Activated CD4-positive, alpha-beta T cell treated with anti-CD3 and anti-CD28 coated beads for 36 hours (primary cell): ENCODE measurements around the gene TXNRD2. TPM values are rescaled to one million over a fixed set of nuclear protein-coding genes. Genes with fewer than 3 reads are reported as not detected.
A peak's percentile ranks its signal among the peaks of the same experiment; 100 is the strongest.

ENCODE experiments used
- ATAC-seq: fragments of 200-7000 bp; cut with Tn5 transposase; one replicate; pipeline ENCODE4 v1.10.0; 2021; ENCODE audit warnings: mild to moderate bottlenecking, moderate library complexity
- CTCF ChIA-PET: fragments of 350-600 bp; sonication (Branson Sonifier 250); formaldehyde crosslinking; loops from one replicate; lab custom pipeline; 2021; ENCODE audit warnings: antibody characterized with exemption; lab: Charles Lee
- POLR2A ChIA-PET: fragments of 350-600 bp; sonication (Branson Sonifier 250); formaldehyde crosslinking; loops from one replicate; lab custom pipeline; 2021; ENCODE audit warnings: antibody characterized with exemption, inconsistent platforms; lab: Charles Lee
- DNase-seq: peaks from one replicate; pipeline ENCODE4 v3.0.0-alpha.2; 2020
- H3K27ac Mint-ChIP-seq: one replicate; pipeline ENCODE4 v1.8.0; 2021; ENCODE audit warnings: mixed read lengths
- H3K27me3 Mint-ChIP-seq: one replicate; pipeline ENCODE4 v1.8.0; 2021; ENCODE audit warnings: mixed read lengths
- H3K36me3 Mint-ChIP-seq: one replicate; pipeline ENCODE4 v1.8.0; 2021; ENCODE audit warnings: low read depth, mixed read lengths
- H3K4me1 Mint-ChIP-seq: one replicate; pipeline ENCODE4 v1.8.0; 2021; ENCODE audit warnings: mixed read lengths
- H3K4me3 Mint-ChIP-seq: one replicate; pipeline ENCODE4 v1.8.0; 2021; ENCODE audit warnings: mild to moderate bottlenecking, moderate library complexity, mixed read lengths
- H3K9me3 Mint-ChIP-seq: one replicate; pipeline ENCODE4 v1.8.0; 2021; ENCODE audit warnings: low read depth, mixed read lengths
- intact Hi-C, 2 experiments: fragments of 100-400 bp; cut with DNase I in 1 of 2; cut with micrococcal nuclease in 1 of 2; formaldehyde crosslinking; loops; one replicate each; pipeline versions ENCODE4 v1.14.2 to v1.15.1; 2022 to 2024; cut with DNase I, micrococcal nuclease
- total RNA-seq, 2 experiments: library from RNA; stranded (reverse); gene quantifications; one replicate each; pipeline ENCODE4 v1.2.3, GENCODE V29; 2021

TXNRD2 gene
- total RNA-seq, 2 experiments from 2014 or later: 24.1 to 25.3 TPM

DNA sequence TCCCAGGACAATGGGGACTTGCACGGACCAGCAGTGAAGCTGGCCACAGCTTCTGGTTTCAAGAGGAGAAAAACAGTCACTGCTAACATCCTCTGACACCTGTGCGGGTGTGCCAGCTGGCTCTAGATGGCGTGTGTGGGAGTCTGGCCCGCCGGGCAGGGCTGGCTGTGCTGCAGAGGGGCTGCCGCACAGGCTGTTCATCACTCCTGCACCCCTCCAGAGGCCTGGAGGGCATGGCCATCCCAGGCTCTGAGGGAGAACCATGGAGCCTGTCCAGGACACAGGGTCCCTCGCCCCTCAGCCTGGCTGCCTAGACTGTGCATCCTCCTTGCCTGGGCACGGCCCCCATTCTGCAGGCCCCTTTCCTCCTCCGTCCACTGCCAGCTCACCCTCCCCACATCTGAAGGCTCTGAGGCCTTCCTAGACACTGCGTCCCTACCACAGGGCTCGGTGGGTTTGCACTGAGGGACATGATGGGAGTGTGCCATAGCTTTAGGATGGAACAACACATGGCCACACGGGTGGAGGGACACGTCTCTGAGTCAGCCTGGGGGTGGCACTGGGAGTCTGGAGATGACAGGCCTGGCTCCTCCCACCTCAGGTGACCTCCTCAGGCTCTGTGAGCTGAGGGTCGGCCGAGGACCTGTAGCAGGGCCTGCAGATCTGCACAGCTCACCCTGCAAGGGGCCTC is 44.8 kb downstream of the TXNRD2 start:
- Mint-ChIP-seq H3K4me1 (peaks cover 55% of the 10 kb centered on the region), H3K4me3 (no peak overlapping the region), H3K36me3 (peaks cover 2% of the 10 kb centered on the region), H3K27ac (no peak overlapping the region), H3K27me3 (no peaks in the 10 kb centered on the region), H3K9me3 (no peaks in the 10 kb centered on the region)
- peak; percentile 21 for ATAC-seq
- DNase-seq: peak; percentile 66
- ChIA-PET POLR2A (interaction anchor here (0.7 to 1.3 kb wide), 2 partner anchors 41 to 43 kb away, joined by 3 to 4 read pairs; no protein-coding TSS in a partner anchor), CTCF (interaction anchor here (0.7 to 2.2 kb wide), 4 partner anchors 14 to 219 kb away, joined by 3 to 11 read pairs (median 6); no protein-coding TSS in a partner anchor)
- intact Hi-C loops: no loop called here

- H3K4me3 Mint-ChIP-seq: no peak overlapping the region
- intact Hi-C loops: no loop called here
- H3K27me3 Mint-ChIP-seq: no peaks in the 10 kb centered on the region
- ChIA-PET POLR2A (no interaction called here), CTCF (interaction anchor here (2.0 kb wide), 1 partner anchor 15 kb away, joined by 9 read pairs; no protein-coding TSS in a partner anchor)
- ATAC-seq (no peak), DNase-seq (no peak)
- H3K36me3 Mint-ChIP-seq: peaks cover 2% of the 10 kb centered on the region
- no peak overlapping the region for H3K27ac Mint-ChIP-seq
- no peaks in the 10 kb centered on the region for H3K9me3 Mint-ChIP-seq
- H3K4me1 Mint-ChIP-seq: peaks cover 70% of the 10 kb centered on the region
These were observed 46.3 kb downstream of the TXNRD2 start for GRCh38 chr22:19895160-19895849.

DNA sequence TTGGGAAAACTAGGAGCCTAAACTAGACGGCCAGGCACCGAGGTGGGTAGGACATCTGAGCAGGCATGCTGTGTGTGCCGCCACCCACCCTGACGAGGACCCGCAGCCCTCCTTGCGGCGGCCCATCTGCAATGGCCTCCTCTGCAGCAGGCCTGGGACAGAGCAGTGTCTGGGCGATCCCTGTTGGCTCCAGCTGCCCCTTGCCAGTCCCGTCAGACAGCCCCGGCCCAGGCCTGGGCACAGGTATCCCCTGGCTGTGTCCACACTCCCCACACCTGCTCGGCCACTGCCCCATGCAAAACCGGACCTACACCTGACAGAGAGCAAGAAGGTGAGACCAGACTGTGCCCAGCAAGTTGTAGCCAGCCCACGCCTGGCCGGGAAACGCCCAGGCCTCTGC is 48.3 kb downstream of the TXNRD2 start:
- Mint-ChIP-seq H3K4me1 (peaks cover 78% of the 10 kb centered on the region), H3K27me3 (no peaks in the 10 kb centered on the region), H3K27ac (peak overlapping the region; percentile 75), H3K9me3 (no peaks in the 10 kb centered on the region), H3K4me3 (no peak overlapping the region), H3K36me3 (peaks cover 2% of the 10 kb centered on the region)
- intact Hi-C loops: loop anchor here in 1 of 2 experiments (2.0 to 5.0 kb wide), 5 partner anchors 47 to 614 kb away; partner anchors contain the start of genes CLTCL1, COMT, MED15 and RANBP1
- DNase-seq: no peak
- ChIA-PET CTCF (interaction anchor here (2.0 kb wide), 1 partner anchor 37 kb away, joined by 6 read pairs; no protein-coding TSS in a partner anchor), POLR2A (no interaction called here)
- no peak for ATAC-seq

DNA sequence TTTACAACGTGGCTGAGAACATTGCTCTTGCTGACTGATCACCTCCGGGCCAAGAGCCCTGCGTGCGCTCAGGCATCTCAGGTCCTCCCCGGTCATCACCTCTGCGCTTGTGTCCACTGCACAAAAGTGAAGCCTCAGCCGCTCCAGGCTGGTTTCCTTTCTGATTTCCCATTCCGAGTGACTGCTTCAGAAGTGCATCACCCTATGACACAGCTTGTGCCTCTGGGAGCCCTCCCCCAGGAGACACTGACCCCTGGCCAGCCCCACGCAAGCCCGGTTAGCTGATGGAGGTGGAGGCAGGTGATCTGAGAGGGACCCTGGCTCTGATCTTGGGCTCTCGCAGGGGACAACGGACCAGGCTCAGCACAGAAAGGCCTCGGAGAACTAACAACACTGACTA is 48.7 kb downstream of the TXNRD2 start:
- Mint-ChIP-seq H3K27me3 (no peaks in the 10 kb centered on the region), H3K9me3 (no peaks in the 10 kb centered on the region), H3K4me3 (no peak overlapping the region), H3K4me1 (peaks cover 82% of the 10 kb centered on the region), H3K36me3 (peaks cover 2% of the 10 kb centered on the region), H3K27ac (peak overlapping the region; percentile 75)
- DNase-seq (no peak), ATAC-seq (no peak)
- POLR2A ChIA-PET: interaction anchor here (1.3 kb wide), 1 partner anchor 37 kb away, joined by 10 read pairs; no protein-coding TSS in a partner anchor
- CTCF ChIA-PET: interaction anchor here (1.1 to 2.0 kb wide), 3 partner anchors 37 to 214 kb away, joined by 5 to 6 read pairs (median 5); no protein-coding TSS in a partner anchor
- intact Hi-C loops: loop anchor here in 1 of 2 experiments (1.0 to 5.0 kb wide), 7 partner anchors 48 to 614 kb away; partner anchors contain the start of genes CLTCL1, COMT, MED15 and RANBP1

DNA sequence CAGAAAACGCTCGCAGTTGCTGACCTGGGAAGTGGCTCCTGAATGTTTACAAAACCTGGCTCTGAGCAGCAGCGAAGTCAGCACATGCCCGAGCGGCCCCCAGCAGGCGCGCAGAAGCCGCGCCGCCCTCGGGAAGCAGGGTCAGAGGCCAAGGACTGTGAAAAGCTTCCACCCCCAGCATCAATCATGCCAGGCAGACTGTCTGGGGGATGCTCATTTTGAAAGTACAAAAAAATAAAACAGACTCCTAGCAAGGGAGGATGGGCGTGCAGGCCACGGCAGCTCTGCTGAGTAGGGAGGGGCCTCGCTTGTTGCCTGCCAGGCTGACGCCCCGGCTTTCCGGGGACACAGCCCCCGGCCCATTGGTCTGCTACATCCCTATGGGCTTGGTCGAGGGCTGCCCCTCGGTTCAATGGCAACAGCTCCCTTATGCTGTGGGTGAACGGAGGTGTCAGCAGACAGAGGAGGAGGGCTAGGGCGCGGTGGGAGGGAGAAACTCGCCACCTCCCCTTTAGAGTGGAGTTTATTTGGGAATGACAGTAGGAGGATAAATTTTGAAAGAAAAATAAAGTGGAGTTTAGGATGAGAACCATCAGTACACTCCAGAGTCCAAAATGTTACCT is 49.2 kb downstream of the TXNRD2 start:
- peaks cover 2% of the 10 kb centered on the region for H3K36me3 Mint-ChIP-seq
- DNase-seq (peak; percentile 84), ATAC-seq (peak; percentile 76)
- H3K27me3 Mint-ChIP-seq: no peaks in the 10 kb centered on the region
- H3K9me3 Mint-ChIP-seq: no peaks in the 10 kb centered on the region
- H3K4me1 Mint-ChIP-seq: peaks cover 86% of the 10 kb centered on the region
- peak overlapping the region; percentile 72 for H3K4me3 Mint-ChIP-seq
- intact Hi-C loops: loop anchor here in 1 of 2 experiments (1.0 to 5.0 kb wide), 7 partner anchors 48 to 615 kb away; partner anchors contain the start of genes CLTCL1, COMT, MED15 and RANBP1
- H3K27ac Mint-ChIP-seq: peak overlapping the region; percentile 95
- CTCF ChIA-PET: interaction anchor here (0.6 to 1.7 kb wide), 6 partner anchors 8 to 214 kb away, joined by 3 to 6 read pairs (median 4); partner anchors contain the start of genes GNB1L and RTL10
- POLR2A ChIA-PET: interaction anchor here (1.3 kb wide), 1 partner anchor 37 kb away, joined by 10 read pairs; no protein-coding TSS in a partner anchor

DNA sequence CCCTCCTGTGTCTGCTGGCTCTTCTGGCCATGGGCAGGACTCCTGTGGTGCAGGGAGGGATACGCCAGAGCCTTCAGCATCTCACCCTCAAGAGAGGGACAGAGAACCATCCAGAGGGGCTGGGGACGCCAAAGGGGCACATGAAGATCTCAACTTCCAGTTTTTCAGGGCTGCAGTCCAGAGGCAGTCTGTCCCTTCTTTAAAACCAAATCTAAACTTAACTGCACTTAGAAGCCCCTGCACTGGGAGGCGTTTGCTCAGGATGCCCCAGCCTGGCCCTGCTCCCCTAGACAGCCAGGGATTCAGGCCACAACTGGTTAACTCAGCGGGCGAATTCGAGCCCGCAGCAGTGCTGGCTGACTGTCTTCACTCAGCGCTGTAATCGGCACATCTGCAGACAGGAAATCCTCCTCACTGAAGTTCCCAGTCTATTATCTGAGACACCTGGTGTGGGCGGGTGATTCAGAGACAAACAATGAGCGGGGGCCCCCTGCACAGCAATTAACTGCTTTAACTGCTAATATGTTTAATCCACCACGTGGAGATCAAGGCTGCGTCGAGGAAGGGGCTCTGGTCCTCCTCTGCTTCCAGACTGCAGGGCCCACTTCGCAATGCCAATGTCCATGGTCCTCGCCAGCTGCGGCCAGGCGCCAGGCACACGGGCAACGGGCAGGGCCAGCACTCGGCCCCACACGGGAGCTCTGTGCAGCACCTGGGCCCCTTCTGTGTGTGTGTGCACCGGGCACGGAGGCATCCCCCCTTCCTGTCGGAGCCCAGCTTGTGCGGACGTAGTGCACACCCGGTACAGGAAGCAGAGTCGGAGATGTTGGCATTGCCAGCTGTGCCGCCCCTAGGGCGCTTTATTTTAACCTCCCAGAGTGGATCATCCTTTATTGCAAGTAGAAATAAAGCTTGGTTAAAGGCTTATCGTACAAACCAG is 50.0 kb downstream of the TXNRD2 start:
- intact Hi-C loops: loop anchor here (1.0 to 5.0 kb wide), 9 partner anchors 17 to 616 kb away; partner anchors contain the start of genes COMT (in 2 of the 2), TXNRD2 (in 2 of the 2), CLTCL1 (in 1 of the 2) and MED15 (in 1 of the 2)
- Mint-ChIP-seq H3K4me3 (peak overlapping the region; percentile 72), H3K27ac (peak overlapping the region; percentile 95), H3K27me3 (no peaks in the 10 kb centered on the region), H3K9me3 (no peaks in the 10 kb centered on the region), H3K4me1 (peaks cover 86% of the 10 kb centered on the region), H3K36me3 (peaks cover 2% of the 10 kb centered on the region)
- CTCF ChIA-PET: interaction anchor here (0.9 to 1.7 kb wide), 5 partner anchors 9 to 213 kb away, joined by 3 to 6 read pairs (median 5); no protein-coding TSS in a partner anchor
- DNase-seq: peak; percentile 92
- POLR2A ChIA-PET: interaction anchor here (1.3 to 2.0 kb wide), 2 partner anchors 36 kb away, joined by 10 to 11 read pairs; no protein-coding TSS in a partner anchor
- peak; percentile 75 for ATAC-seq

GRCh38 chr22:19890502-19891316 is 50.9 kb downstream of the TXNRD2 start:
- no peak for ATAC-seq
- intact Hi-C loops: loop anchor here (1.0 to 5.0 kb wide), 7 partner anchors 16 to 617 kb away; partner anchors contain the start of genes CLTCL1 (in 1 of the 2), COMT (in 1 of the 2), MED15 (in 1 of the 2) and RANBP1 (in 1 of the 2)
- peaks cover 86% of the 10 kb centered on the region for H3K4me1 Mint-ChIP-seq
- CTCF ChIA-PET: interaction anchor here (1.2 to 1.4 kb wide), 3 partner anchors 10 to 160 kb away, joined by 4 to 7 read pairs (median 4); no protein-coding TSS in a partner anchor
- H3K9me3 Mint-ChIP-seq: no peaks in the 10 kb centered on the region
- peak overlapping the region; percentile 95 for H3K27ac Mint-ChIP-seq
- POLR2A ChIA-PET: interaction anchor here (0.6 to 2.0 kb wide), 2 partner anchors 35 to 83 kb away, joined by 3 to 11 read pairs; no protein-coding TSS in a partner anchor
- peaks cover 2% of the 10 kb centered on the region for H3K36me3 Mint-ChIP-seq
- no peak for DNase-seq
- peak overlapping the region; percentile 72 for H3K4me3 Mint-ChIP-seq
- no peaks in the 10 kb centered on the region for H3K27me3 Mint-ChIP-seq

GRCh38 chr22:19889951-19890350 is 51.7 kb downstream of the TXNRD2 start:
- CTCF ChIA-PET: interaction anchor here (0.8 to 1.4 kb wide), 3 partner anchors 13 to 603 kb away, joined by 3 to 7 read pairs (median 4); no protein-coding TSS in a partner anchor
- Mint-ChIP-seq H3K27me3 (no peaks in the 10 kb centered on the region), H3K4me3 (no peak overlapping the region), H3K27ac (peak overlapping the region; percentile 89), H3K9me3 (no peaks in the 10 kb centered on the region), H3K4me1 (peaks cover 81% of the 10 kb centered on the region), H3K36me3 (no peaks in the 10 kb centered on the region)
- ATAC-seq (peak; percentile 27), DNase-seq (peak; percentile 80)
- POLR2A ChIA-PET: interaction anchor here (2.0 kb wide), 1 partner anchor 34 kb away, joined by 11 read pairs; no protein-coding TSS in a partner anchor
- intact Hi-C loops: loop anchor here (2.0 to 5.0 kb wide), 5 partner anchors 51 to 617 kb away; partner anchors contain the start of genes CLTCL1 (in 1 of the 2), COMT (in 1 of the 2), MED15 (in 1 of the 2) and RANBP1 (in 1 of the 2)
